Stimulated activated CD4-positive, alpha-beta T cell treated with anti-CD3 and anti-CD28 coated beads, Interleukin-1b, Interleukin-23, amount 100 ng/mL, for 4 hours (primary cell): ENCODE results near the gene HELT.

Experiments used
- DNase-seq, 2 donors: peaks; one replicate each; pipeline ENCODE4 v3.0.0-alpha.2; 2020; ENCODE audit warnings: low read depth in 2 of 2

Gene HELT

DNA sequence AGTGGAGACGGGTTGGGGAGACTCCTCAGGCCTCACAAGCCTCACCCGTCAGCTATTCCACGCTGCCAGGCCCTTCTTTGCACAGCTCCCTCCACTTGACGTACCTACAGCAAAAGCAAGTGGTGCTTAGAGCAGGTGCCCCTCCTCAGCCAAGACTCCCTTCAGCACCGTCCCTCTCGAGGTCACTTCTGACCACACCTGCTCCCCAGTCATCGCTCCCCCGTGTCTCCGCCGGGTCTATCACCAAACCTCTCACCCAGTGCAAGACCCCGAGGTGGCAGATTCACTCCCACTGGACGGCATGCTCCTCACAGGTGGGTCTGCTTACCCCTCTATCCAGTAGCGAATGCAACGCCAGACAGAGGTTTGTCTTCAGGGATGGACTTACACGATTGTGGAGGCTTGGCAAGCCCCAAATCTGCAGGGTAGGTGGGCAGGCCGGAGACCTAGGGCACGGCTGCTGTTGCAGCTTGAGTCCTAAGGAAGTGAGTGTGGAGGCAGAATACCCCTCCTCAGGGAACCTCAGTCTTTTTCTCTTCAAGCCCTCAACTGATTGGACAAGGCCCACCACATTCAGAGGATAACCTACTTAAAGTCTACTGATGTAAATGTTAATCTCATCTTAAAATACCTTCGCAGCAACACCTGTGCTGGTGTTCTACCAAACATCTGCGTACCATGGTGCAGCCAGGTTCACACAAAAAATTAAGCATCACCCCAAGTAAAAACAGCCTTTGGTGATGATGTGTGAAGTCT lies 14.5 kb upstream of the HELT start:
- DNase-seq, result no peak

DNA sequence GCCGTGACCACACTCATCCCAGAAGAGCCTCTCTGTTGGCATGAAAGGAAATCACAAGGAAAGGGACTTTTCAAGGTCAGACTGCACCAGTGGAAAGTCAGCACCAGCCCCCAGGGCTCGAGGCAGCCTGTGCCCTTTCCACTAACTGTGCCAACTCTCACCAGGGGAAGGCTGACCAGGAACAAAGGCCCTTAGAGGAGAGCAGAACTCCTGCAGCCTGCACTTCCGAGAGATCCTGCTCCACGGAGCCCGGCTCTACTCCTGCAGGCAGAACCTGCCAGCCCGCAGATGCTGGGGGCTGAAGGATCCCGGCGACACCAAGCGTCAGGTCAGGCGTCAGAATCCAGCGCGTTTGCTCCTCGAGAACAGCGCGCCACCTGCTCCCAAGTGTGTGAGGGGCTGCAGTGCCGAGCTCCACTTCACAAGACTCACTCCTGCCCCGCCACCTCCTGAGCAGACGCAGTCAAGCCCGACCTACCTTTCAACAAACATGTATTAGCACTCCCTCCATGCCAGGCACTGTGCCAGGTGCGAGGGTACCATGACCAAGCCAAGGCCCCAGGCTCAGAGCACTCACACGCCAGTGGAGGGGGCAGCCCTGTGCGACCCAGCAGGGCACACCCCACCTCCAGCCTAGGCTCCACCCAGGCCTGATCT lies 13.6 kb upstream of the HELT start:
- DNase-seq, result no peak

DNA sequence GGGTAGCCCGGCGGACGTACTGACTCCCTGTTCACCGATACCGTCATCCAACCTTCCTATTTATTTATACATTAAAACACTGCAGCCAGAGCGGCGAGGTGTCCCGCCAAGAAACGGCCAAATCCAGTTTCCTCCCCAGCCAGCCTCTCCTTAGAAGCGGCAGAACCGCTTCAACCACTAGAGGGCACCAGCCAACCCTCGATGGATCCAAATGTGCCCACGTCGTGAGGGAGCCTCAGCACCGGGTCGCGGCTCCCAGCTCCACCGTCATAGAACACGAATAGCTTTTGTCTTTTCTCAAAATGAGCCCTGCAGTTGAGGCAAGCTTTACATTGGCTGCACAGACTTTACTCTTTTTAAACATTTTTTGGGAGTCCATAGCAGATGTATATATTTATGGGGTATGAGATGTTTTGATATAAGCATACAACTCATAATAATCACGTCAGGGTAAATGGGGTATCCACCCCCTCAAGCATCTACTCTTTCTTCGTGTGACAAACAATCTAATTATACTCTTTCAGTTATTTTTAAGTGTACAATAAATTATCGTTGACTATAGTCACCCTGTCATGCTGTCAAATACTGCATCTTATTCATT lies 13.0 kb upstream of the HELT start:
- DNase-seq, result peak; percentile 72 to 74

DNA sequence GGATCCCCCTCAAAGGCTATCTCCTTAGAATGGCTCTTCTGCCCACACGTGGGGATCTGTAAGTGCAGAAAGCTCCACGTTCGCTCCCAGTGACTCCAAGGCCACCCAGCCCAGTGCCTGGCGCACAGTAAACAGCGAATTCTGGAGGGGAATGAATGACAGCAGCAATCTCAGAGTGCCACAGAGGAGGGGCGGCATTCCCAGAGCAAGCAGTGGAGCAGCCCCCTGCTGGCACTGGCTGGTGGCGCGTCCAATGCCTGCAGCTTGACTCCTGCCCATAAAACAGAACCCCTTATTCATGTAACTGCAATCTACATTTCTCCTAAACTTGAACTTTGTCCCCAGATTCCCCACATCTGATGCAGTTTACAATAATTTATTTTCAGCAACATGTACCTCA lies 6.9 kb upstream of the HELT start:
- peak; percentile 14 to 26 for DNase-seq

DNA sequence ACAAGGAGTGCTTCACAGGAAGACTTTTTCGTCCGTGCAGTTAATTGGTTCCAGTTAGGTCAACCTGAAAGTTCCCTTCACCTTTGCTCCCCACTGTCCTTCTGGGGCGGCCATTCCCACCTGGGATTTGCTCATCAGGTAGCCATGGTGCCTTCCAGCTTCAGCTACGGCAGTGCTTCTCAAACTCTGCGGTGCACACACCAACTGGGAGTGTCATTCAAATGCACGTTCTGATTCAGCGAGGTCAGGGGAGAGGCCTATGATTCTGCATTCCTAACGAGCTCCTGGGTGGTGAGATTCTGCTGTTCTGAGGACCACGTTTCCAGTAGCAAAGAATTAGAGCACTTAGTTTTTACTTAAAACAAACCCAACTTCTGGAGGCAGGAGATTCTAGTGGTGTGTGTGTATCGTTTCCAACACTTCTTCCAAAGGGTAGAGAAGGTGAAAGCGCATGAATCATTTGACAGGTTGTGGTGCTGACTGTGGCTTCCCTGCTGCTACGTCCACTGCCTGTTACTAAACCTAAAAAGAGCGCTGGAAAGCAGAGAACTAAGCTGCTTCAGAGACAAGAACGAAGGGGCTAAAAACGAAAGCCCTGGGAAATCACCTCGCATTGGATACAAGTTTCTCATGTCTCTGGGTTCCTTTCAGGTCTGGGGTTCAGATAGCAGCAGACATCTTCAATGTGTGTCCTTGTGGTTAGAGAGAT lies 4.7 kb upstream of the HELT start:
- no peak for DNase-seq

DNA sequence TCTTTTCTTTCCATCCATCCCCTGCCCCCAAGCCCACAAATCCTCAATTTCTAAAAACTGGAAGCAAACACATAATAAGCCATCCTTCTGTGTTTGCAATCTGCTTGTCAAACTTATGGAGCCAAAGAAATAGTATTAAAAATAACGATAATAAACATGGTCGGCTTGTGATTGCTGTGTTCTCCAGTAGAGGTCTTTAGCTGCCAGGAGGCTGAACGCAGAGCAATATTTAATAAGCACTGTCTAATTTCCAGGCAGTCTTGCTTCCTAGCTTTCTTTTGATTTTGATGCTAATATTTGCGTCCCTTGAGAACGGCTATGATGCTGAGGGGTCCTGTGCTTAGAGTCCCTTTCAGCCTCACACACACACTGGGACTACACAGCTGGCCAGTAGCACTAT lies 3.2 kb upstream of the HELT start:
- no peak for DNase-seq

DNA sequence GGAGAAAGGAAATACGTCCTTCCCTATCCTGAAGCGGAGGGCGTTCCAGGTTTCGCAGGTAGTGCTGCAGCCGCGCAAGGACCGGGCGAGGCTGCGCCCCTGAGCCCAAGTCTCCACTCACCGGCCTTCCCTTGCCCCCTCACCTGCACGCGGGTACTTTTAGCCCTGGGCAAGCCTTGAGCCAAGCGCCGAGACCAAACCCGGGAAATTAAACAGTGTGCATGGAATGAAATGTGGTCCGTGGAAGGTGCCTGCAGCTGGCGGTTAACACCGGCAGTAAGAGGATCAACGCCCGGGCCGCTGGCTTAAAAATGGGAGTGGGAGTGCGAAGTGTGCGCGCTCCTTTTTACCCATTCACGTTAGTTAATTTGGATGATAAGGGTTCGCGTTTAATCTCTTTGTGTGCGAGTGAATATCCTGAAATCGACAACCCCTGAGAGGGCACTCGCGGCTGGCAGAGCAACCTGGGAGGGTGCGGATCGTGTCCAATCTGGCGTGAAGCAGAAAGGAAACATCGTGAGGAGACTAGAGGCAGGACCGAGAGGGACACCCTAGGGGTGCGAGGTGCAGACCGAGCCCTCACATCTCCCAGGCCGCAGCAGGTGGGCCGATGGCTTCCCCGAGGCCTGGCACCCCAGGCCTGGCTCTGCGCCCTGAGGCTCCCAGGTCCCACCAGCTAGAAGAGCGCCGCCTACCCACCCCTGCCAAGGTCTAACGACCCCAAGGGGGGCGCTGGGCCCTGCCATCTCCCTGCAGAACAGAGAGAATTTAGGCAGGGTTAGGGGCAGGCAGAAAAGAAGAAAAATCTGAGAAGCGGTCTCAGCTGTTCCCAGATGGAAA lies 2.0 kb upstream of the HELT start:
- DNase-seq, result no peak

DNA sequence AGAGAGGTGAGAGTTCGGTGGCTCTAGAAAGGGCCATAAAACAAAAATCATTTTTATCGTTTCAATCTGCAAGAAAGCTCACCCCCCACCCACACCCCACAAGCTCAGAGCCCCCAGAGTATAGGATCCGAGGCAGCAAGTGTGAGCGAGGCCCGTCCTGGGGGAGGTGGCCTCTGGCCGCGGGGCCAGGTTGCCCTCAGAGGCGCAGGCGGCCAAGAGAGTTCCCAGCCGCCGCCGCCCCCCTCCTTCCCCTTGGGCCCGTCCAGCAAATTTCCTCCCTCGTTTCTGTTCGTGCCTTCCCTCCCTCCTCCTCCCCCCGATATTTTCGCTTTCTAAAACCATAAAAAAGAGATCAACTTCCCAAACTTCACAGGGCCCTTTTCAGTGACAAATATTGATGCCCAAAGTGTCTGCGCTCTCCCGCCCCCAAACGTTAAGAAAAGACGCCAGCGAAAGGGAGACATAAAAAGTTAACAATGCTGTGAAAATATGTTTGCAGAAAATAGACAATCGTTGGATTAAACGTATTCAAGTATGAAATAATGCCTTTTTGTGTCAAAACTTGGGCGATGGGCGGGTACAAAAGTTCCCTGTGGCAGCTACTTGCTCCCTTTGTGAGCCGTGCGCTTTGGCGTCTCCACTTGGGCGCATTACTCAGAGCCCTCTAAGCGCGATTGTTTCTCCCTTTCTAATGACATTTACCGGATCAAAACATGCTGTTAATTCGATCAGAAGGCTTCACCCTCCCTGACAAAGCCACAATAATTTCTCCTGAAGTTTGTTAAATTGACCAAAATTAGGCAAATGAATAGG lies 1.1 kb upstream of the HELT start:
- DNase-seq, result no peak

DNA sequence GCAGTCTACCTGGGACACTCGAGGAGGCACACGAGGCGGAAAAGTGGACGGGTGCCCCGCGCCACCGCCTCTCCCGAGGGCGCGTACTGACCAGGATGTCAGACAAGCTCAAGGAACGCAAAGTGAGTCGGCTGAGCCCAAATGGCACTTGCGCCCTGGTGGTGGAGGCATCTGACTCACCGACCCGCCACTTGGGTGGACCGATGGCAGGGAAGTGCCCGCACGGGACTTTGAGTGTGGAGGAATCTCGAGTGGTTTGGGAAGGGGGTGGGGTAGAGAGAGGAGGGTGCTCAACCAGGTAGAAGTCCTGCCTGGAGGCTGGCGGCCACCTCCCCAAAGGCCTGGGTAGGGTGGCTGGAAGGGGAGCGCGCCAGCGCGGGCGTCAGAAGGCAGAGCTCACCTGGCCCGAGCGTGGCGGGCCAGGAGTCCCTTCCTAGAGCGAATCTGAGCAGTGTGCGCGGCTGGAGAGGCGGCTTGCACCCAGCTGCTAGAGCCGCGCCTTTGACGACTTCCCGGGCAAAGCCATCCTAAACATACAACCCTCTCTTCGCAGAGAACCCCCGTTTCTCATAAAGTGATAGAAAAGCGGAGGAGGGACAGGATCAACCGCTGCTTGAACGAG lies 655 bp downstream of the HELT start:
- DNase-seq, result no peak

DNA sequence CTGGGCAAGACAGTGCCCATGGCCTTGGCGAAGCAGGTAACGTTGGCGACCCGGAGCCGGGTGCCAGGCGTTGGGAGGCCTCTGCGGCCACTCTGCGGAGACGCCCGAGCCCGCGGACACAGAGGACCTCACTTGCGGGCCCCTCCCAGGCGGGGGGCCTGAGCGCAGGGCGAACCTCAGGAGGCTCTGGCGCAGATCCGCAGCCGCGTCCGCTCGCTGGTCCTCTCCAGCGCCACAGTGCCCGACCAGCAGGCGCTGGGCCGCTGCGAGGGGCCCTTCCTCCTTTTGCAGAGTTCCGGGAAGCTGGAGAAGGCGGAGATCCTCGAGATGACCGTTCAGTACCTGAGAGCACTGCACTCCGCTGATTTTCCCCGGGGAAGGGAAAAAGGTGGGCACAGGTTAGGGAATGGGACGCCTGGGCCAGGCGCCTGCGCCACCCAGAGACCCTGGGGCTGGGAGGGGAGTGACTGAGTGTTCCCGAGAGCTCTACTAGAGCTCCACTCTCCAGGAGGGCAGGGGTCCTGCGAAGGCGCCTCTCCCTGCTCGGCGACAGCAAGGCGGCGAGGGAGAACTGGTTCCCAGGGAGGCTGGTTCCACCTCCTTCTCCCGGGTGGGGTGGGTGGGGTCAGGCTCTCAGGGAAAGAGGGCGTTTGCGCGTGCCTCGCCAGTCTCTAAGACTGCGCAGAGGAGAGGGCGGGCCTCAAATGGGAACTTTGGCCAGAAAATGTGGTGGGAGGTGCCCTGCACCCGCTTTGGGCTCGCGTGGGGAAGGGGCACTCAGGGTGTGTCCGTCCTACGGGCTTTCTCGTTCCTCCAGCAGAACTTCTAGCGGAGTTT lies 1.4 kb downstream of the HELT start:
- no peak for DNase-seq

DNA sequence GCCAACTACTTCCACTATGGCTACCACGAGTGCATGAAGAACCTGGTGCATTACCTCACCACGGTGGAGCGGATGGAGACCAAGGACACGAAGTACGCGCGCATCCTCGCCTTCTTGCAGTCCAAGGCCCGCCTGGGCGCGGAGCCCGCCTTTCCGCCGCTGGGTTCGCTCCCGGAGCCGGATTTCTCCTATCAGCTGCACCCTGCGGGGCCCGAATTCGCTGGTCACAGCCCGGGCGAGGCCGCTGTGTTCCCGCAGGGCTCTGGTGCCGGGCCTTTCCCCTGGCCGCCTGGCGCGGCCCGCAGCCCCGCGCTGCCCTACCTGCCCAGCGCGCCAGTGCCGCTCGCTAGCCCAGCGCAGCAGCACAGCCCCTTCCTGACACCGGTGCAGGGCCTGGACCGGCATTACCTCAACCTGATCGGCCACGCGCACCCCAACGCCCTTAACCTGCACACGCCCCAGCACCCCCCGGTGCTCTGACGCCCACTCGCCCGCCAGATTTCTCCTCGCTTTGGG lies 2.1 kb downstream of the HELT start:
- no peak for DNase-seq

DNA sequence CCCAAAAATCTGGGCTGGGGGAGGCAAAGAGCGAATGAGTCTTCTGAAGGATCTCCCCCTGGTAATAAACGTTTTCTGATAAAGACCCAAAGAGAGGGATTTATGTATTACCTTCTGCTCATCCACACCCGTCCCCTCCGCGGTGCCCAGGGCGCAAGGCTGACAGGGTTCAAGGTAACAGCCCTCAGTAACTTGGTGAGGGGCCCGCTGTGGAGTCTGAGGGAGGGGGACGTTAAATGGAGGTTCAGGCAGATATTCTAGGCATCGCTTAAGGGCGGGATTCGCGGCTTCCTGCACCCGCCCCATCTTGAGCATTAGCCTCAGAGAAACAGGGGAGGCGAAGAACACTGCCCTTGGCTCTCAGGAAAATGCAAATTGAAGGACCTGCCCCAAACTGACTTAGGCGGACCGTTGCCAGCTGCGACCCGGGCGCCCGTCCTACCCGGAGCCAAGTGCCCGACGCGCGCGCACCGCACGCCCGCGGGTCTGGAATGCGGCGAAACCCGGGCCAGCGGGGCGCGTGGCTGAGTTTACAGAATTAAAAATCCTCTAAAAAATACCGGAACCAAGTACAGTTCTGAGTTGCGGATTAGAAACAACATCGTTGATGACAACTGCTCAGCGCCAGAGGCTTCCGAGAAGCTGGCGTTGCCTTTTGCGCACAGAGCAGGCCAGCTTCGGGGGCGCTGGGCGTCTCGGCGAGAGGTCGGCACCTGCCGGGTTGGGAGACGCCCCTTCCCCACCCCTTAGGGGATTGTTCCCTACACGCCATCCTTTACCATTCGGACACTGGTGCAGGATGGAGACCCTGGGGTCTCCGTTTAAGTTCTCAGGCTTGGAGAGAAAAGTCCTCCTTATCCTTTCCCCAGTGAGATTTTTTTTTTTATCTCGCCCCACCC lies 2.8 kb downstream of the HELT start:
- DNase-seq, result no peak

DNA sequence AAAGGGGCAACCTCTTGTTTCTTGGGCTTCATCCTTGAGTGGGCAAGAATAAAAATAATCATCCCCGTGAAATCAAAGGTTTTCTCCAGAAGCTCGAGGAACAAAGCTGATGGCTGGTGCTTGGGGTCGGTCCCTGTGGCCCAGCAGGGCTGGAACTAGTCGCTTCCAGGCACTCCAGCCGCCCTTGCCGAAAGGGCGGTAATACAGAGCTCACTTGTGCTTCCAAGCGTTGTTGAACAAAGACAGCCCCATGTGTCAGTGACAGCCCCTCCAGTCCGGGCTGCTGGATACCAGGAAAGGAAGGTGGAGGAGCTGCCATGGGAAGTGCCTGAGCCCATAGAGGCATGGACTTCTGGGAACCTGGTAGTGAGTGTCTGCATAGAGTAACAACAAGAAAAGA lies 5.2 kb downstream of the HELT start:
- no peak for DNase-seq

DNA sequence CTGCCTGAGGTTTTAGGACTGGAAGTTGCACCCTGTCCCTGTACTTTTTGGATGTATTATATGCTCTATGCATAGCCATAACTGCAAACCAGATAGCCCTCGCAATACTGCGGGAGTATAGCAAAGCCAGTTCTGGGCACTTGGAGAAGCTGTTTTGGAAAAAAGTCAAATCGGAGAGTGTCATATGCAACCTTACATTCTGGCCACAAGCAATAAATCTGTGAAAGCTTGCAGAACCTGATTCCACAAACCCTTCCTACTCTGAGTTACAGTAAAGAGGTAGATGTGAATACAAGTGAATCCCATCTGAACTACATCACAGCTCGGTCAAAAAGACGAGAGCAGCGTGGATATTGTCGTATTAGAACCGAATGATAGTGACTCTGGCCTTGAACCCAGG lies 10.3 kb downstream of the HELT start:
- no peak for DNase-seq

DNA sequence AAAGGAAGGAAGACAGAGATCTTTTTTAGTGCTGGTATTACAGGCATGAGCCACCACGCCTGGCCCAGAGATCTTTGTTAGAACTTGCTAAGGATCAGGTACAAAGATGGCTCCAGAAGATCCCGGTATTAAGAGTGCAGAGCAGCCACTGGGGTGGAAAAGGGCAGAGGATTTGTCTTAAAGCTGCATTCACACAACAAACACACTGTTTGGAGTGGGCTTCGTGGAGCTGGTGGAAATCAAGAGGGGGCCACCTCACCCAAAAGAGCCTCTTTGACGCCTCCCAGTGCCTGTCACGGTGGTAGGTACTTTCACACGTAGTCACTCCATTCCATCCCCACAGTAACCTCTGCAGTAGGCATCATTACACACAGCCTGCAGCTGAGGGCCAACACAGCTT lies 13.3 kb downstream of the HELT start:
- DNase-seq, result no peak

DNA sequence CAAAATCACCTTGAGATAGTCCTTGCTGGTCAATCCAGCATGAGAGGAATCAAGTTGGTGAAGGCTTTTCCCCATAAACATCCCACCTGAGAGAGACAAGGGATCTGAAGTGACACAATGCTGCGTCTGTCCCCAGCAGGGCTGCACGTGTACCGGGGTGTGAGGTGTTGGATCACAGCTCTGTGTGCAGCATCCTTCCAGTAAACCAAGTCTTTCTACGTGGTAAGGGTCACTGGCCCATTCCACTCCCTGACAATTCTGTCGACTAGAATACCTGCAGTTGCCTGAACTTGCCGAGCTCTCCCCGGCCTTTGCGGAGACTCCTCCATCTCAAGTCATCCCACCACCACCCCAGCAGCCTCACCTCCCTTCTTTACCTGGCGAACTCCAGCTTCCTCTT lies 14.8 kb downstream of the HELT start:
- DNase-seq, result no peak

DNA sequence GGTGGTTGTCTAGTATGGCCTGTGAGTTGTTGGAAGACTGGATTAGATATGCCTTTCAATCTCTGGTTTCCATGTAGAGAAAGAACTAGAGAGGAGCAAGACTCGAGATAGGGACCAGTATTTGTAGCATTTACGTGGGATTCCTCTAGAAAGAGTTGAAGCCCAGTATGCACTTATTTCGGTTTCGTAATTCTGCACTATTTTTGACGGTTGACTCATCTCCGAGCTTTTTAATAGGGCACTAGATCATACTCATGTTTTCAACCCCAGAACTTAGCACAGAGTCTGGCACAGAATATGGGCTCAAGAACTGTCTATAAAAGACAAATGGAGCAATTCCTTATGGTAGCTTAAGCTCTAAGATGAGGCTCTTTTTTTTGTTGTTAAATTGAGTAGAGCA lies 15.7 kb downstream of the HELT start:
- DNase-seq, result no peak

DNA sequence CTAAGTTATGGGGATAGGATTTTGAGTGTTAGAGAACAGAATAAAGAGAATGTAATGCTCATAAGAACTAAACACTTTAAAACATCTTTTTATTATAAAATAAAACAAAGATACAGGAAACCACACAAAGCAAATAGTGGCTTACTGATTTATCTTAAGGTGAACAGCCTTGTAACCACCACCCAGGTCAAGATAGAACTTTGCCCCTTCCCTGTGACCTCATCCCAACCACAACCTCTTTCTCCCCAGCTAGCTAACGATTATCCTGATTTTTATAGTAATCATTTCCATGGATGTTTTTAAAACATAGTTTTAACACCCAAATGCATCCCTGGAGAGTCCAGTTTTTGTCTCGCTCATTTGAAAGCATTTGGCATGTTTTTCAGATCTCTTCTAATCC lies 17.0 kb downstream of the HELT start:
- DNase-seq, result no peak
